Heart left ventricle (tissue), 16 donors: ENCODE data around the gene GPC3. TPM values are rescaled to one million over a fixed set of nuclear protein-coding genes. Genes with fewer than 3 reads are reported as not detected.

Experiments used
- ATAC-seq, 4 donors: fragments of 200-7000 bp; cut with Tn5 transposase; one replicate each; pipeline ENCODE4 v1.9.1; 2020 to 2022; ENCODE audit warnings: moderate library complexity in 4 of 4, mild to moderate bottlenecking in 3 of 4, moderate number of reproducible peaks in 1 of 4
- DNase-seq, 5 donors: peaks; one replicate each; pipeline ENCODE4 v3.0.0-alpha.2; 2020
- H3K27ac ChIP-seq, 12 donors: fragments of 200-600 bp; sonication (generic) in 4 of 12; one replicate each; pipeline versions ENCODE4 v1.5.0 to v1.8.0; 2016 to 2022; ENCODE audit warnings: mild to moderate bottlenecking in 2 of 12
- H3K27me3 ChIP-seq, 9 donors: fragments of 200-600 bp; sonication (generic) in 2 of 9; one replicate each; pipeline versions ENCODE4 v1.5.1 to v1.8.0; 2016 to 2022; ENCODE audit warnings: mild to moderate bottlenecking in 3 of 9
- H3K36me3 ChIP-seq, 9 donors: fragments of 200-600 bp; sonication (generic) in 2 of 9; one replicate each; pipeline versions ENCODE4 v1.5.0 to v1.8.0; 2018 to 2022; ENCODE audit warnings: mild to moderate bottlenecking in 2 of 9
- H3K4me1 ChIP-seq, 12 donors: fragments of 200-600 bp; sonication (generic) in 4 of 12; one replicate each; pipeline versions ENCODE4 v1.5.0 to v1.8.0; 2016 to 2022; ENCODE audit warnings: mild to moderate bottlenecking in 3 of 12
- H3K4me3 ChIP-seq, 12 donors: fragments of 200-600 bp; sonication (generic) in 4 of 12; one replicate each; pipeline versions ENCODE4 v1.5.0 to v1.8.0; 2017 to 2022; ENCODE audit warnings: mild to moderate bottlenecking in 9 of 12, moderate library complexity in 4 of 12
- H3K9me3 ChIP-seq, 12 donors: fragments of 200-600 bp; sonication (generic) in 4 of 12; one replicate each; pipeline versions ENCODE4 v1.5.0 to v1.8.0; 2016 to 2022; ENCODE audit warnings: mild to moderate bottlenecking in 1 of 12
- POLR2A ChIP-seq, 2 donors: fragments of 450-650 bp; IDR thresholded peaks; one replicate each; pipeline ENCODE4 v1.6.1; 2017; ENCODE audit warnings: antibody characterized with exemption in 2 of 2, mild to moderate bottlenecking in 2 of 2, moderate library complexity in 2 of 2
- WGBS, 4 donors: extraction: QIAGEN DNeasy Blood & Tissue Kit in 2 of 4; methylation state at CpG; one replicate each; pipeline versions ENCODE4 v1.1.5 to v1.1.7; 2013 to 2018; 5-methylcytosine and 5-hydroxymethylcytosine counted together
- intact Hi-C, 10 donors: fragments of 100-400 bp; cut with DNase I; formaldehyde crosslinking; loops; one replicate each; pipeline versions ENCODE4 v1.11.1 to v1.14.2; 2022
- polyA plus RNA-seq, 2 donors: library from polyadenylated mRNA; stranded (reverse); fragments of 200-250 nt; gene quantifications; one replicate each; pipeline ENCODE4 v1.2.3, GENCODE V29; 2013
- total RNA-seq, 9 donors: library from RNA; depleted of rRNA in 2 of 9; stranded (reverse); fragments of >200 nt in 2 of 9; fragmentation: NEBNext Ultra II Directional in 3 of 9; extraction: Animal tissue kit (Norgen Biotek cat#: 25700) in 3 of 9; gene quantifications; one replicate each; pipeline versions ENCODE4 v1.1.0 to v1.2.4, GENCODE V29; 2016 to 2023
- TF ChIP-seq, protein P1 (sequence below), 12 donors: fragments of 200-600 bp; sonication (generic) in 4 of 12; IDR thresholded peaks; one replicate each; pipeline versions ENCODE4 v1.5.0 to v1.8.0; 2018 to 2022; ENCODE audit warnings: antibody characterized with exemption in 12 of 12, mild to moderate bottlenecking in 5 of 12
- donor health status: ischemic (EF 13 %, LVEDD 7.1; RV severe dilation, severe dysfunction).
- donor health status: healthy with polysubstance abuse.
- donor health status: DM: no; HTN: yes; CAD: no.
- donor health status: DM: no; HTN: no; CAD: no.
- donor health status: ischemic (EF 25% LVEDD 6.9; RV normal size, moderate dysfunction).
- donor health status: ischemic (EF 25% LVEDD 5.7; RV mildly dilated, moderate dysfunction).
- donor health status: healthy.
- donor health status: DM: yes; HTN: yes; CAD: no.
- donor health status: ischemic (EF 35%, LVEDD 5.7; RV mildly dilated, moderate dysfunction).
- donor health status: nonischemic (EF 11% LVEDD 7.7; RV severe dilation, severe dysfunction).
- donor health status: DM: yes; HTN: yes; CAD: no.
- donor health status: PGD.
- donor health status: ischemic (EF 29% LVEDD 5.4; RV normal size, mild dysfunction).
- donor health status: nonischemic (EF 23%, LVEDD 6.1; RV moderate dilation, normal function).

GPC3 gene
- total and polyA plus RNA-seq, 11 donors: 0.19 to 16.9 (median 2.8) TPM

DNA sequence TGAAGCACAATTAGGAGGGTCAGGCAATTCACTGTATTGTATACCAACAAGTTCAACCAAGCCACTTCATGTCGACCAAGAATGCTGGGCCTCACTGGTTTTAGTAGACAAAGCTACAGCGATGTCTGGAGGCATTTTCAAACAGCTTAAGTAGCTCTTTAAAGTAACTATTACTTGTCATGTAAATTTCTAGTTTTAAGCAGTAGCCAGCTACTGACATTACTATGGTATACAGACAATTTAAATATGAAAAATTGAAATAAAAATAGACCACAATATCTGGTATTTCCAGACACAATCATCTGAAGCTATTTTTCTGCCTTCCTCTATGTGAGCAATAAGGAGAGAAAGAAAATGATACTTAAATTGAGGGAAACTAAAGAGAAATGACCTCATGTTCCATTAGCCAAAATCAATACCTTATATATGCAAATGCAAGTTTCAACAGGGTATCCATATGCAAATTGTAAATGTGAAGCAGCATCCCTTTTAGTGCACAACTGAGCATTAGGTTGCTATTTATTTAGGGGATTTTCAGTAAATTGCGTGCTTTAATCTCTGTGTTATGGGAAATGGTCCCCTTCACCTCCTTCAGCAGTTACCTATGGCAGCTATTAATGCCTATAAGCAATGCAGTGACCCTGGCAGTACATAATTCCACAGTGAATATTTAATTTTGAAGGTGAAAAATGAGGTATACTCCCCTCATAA, 119.5 kb downstream of the GPC3 start:
- H3K27ac ChIP-seq: no peak overlapping the region
- DNase-seq (no peak), ATAC-seq (no peak)
- intact Hi-C loops: no loop called here
- H3K27me3 ChIP-seq: peaks cover 0 to 4% (median 0%) of the 10 kb centered on the region in 9 donors
- peaks cover 0 to 11% (median 0%) of the 10 kb centered on the region in 12 donors for H3K9me3 ChIP-seq
- WGBS, 4 donors: 42 to 74% (median 58%) methylated on average over 3 of the region's 3 CpGs
- no peak for TF ChIP-seq POLR2A (IDR thresholded peaks at IDR 0.05)
- TF ChIP-seq, protein P1, sequence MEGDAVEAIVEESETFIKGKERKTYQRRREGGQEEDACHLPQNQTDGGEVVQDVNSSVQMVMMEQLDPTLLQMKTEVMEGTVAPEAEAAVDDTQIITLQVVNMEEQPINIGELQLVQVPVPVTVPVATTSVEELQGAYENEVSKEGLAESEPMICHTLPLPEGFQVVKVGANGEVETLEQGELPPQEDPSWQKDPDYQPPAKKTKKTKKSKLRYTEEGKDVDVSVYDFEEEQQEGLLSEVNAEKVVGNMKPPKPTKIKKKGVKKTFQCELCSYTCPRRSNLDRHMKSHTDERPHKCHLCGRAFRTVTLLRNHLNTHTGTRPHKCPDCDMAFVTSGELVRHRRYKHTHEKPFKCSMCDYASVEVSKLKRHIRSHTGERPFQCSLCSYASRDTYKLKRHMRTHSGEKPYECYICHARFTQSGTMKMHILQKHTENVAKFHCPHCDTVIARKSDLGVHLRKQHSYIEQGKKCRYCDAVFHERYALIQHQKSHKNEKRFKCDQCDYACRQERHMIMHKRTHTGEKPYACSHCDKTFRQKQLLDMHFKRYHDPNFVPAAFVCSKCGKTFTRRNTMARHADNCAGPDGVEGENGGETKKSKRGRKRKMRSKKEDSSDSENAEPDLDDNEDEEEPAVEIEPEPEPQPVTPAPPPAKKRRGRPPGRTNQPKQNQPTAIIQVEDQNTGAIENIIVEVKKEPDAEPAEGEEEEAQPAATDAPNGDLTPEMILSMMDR (IDR thresholded peaks at IDR 0.05): no peak
- H3K4me1 ChIP-seq: no peaks in the 10 kb centered on the region
- no peak overlapping the region for H3K4me3 ChIP-seq
- H3K36me3 ChIP-seq: no peaks in the 10 kb centered on the region

DNA sequence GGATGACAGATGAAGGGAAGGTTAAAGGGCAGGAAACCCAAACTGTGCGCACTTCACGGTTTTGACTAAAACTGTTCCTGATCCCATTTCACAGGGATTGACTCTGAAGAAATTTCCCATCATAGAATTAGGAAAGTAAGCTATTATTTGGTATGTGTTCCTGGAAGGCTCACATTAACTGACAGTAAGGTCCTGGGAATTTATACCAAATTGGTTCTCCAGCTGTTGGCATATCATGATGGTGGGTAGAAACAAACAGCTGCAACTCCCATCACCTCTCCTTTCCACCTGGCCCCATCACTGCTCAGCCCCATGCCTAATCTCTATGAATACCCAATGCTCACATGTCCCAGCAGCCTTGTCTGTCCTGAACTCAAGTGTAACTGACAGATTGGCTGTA, 121.2 kb downstream of the GPC3 start:
- no peak for TF ChIP-seq POLR2A (IDR thresholded peaks at IDR 0.05)
- TF ChIP-seq, protein P1 (IDR thresholded peaks at IDR 0.05): no peak
- ATAC-seq: no peak
- Histone ChIP-seq H3K4me1 (no peaks in the 10 kb centered on the region), H3K4me3 (no peak overlapping the region), H3K36me3 (no peaks in the 10 kb centered on the region), H3K9me3 (peaks cover 0 to 11% (median 0%) of the 10 kb centered on the region in 12 donors), H3K27me3 (peaks cover 0 to 10% (median 0%) of the 10 kb centered on the region in 9 donors), H3K27ac (no peak overlapping the region)
- WGBS, 4 donors: 82 to 85% (median 84%) methylated on average over 2 of the region's 2 CpGs
- DNase-seq: no peak
- intact Hi-C loops: no loop called here

DNA sequence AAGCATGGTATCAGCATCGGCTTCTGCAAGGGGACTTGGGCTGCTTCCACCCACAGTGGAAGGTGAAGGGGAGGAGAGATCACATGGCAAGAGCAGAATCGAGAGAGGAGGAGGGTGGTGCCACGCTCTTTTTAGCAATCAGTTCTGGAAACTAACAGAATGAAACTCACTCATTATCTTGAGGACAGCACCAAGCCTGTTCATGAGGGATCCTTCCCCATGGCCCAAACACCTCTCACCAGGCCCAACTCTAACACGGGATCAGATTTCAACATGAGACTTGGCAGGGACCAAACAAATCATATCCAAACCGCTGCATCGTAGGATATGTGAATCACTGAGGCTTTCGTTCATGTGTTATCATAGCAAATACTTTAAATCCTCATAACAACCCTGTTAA, 125.5 kb downstream of the GPC3 start:
- intact Hi-C loops: no loop called here
- no peaks in the 10 kb centered on the region for H3K4me1 ChIP-seq
- peaks cover 0 to 16% (median 0%) of the 10 kb centered on the region in 9 donors for H3K27me3 ChIP-seq
- H3K4me3 ChIP-seq: no peak overlapping the region
- TF ChIP-seq POLR2A (IDR thresholded peaks at IDR 0.05): no peak
- TF ChIP-seq, protein P1 (IDR thresholded peaks at IDR 0.05): no peak
- no peaks in the 10 kb centered on the region for H3K9me3 ChIP-seq
- DNase-seq (no peak), ATAC-seq (peak in 2 of 4 donors; percentile 67 to 76)
- H3K36me3 ChIP-seq: no peaks in the 10 kb centered on the region
- H3K27ac ChIP-seq: no peak overlapping the region
- WGBS, 4 donors: 30 to 59% (median 47%) methylated on average over 7 of the region's 7 CpGs

DNA sequence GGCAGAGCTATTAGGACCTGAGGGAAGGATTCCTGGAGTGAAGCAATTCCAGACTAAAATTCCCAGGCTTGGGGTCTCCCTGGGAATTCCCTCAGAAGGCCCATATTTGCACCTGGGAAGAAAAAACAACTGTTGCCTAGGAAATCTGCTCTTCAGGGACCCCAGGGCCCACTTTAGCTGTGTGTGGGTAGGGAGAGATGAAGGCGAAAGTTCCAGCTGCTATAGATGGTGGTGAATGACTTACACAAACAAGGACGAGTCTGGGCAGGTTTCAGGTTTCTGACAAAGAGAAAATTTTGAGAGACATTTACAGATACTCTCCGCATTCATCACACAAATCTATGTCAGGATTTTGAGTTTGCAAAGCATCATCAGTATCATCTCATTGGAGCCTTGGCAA, 126.1 kb downstream of the GPC3 start:
- DNase-seq (no peak), ATAC-seq (no peak)
- TF ChIP-seq, protein P1 (IDR thresholded peaks at IDR 0.05): no peak
- no peak for TF ChIP-seq POLR2A (IDR thresholded peaks at IDR 0.05)
- no peak overlapping the region for H3K27ac ChIP-seq
- no peaks in the 10 kb centered on the region for H3K9me3 ChIP-seq
- intact Hi-C loops: no loop called here
- no peaks in the 10 kb centered on the region for H3K36me3 ChIP-seq
- no peak overlapping the region for H3K4me3 ChIP-seq
- H3K4me1 ChIP-seq: no peaks in the 10 kb centered on the region
- WGBS, 4 donors: 71 to 91% (median 84%) methylated on average over 3 of the region's 3 CpGs
- peaks cover 0 to 16% (median 0%) of the 10 kb centered on the region in 9 donors for H3K27me3 ChIP-seq
